Activated CD8-positive, alpha-beta memory T cell treated with anti-CD3 and anti-CD28 coated beads for 4 hours (primary cell): ENCODE results near the gene PFAS.

Source experiments
- DNase-seq, 2 donors: peaks; one replicate each; pipeline ENCODE4 v3.0.0-alpha.2; 2020; ENCODE audit warnings: low read depth in 2 of 2

Gene PFAS

DNA sequence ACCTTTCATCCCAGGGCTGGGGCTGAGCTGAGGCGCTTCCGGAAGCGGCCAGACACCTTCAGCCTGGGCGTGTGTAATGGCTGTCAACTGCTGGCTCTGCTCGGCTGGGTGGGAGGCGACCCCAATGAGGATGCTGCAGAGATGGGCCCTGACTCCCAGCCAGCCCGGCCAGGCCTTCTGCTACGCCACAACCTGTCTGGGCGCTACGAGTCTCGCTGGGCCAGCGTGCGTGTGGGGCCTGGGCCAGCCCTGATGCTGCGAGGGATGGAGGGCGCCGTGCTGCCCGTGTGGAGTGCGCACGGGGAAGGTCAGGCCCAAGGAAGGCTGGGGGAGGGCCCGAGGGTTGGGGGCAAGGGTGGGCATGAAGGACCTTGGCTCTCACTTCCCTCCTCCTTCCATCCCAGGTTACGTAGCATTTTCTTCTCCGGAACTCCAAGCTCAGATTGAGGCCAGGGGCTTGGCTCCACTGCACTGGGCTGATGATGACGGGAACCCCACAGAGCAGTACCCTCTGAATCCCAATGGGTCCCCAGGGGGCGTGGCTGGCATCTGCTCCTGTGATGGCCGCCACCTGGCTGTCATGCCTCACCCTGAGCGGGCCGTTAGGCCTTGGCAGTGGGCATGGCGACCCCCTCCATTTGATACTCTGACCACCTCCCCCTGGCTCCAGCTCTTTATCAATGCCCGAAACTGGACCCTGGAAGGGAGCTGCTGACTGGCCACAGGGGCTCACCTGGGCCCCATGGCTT, 19.6 kb downstream of the PFAS start:
- DNase-seq = no peak

DNA sequence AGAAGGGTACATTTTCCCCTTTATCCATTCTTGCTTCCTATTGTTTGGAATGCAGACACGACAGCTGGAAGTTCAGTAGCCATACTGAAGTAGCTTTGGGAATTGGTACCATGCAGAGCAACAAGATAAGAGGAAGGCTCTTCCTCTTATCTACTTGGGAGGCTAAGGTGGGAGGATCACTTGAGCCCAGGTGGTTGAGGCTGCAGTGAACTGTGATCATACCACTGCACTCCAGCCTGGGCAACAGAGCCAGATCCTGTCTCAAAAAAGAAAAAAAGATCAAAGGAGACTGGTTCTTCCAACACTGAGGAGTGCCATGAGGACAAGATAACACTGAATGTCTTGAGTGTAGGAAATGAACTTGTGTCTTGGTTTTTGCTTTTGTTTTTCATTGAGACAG, 23.3 kb downstream of the PFAS start:
- DNase-seq = no peak

DNA sequence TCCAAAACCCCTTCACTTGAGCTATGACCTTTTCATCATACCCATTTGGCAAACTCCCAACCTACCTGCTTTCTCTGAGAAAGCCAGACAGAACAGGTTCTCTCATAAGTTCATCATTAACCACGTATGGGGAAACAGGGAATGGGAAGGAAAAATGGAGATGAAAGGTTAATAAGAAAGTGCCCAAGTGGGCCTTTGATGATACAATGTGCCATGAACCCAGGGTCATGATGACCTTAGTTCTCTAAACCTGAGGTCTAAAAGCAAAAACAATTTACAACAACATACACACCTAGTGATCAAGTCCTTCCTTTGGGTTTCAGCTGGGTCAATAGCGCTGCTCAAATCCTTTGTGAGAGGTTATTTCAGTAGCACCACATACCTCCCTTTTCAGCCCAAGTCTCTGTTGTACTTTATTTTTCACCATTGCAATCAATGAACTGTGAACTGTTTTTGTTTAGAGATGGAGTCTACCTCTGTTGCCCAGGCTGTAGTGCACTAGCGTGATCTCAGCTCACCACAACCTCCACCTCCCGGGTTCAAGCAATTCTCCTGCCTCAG, 24.9 kb downstream of the PFAS start:
- DNase-seq = no peak

DNA sequence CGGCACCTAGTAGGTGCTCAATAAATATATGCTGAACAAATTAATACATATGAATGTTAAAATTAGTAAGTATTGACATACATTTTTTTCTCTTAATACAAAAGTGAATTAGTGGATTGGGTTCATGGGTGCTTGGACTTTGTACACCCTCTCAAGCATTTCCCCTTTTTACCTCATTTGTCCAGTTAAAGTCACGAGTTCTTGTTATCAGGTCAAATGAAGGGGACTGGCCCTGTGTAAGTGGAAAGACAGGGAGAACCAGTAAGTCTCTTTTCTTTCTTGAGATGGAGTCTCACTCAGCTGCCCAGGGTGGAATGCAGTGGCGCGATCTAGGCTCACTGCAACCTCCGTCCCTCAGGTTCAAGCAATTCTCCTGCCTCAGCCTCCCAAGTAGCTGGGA, 25.7 kb downstream of the PFAS start:
- no peak for DNase-seq

DNA sequence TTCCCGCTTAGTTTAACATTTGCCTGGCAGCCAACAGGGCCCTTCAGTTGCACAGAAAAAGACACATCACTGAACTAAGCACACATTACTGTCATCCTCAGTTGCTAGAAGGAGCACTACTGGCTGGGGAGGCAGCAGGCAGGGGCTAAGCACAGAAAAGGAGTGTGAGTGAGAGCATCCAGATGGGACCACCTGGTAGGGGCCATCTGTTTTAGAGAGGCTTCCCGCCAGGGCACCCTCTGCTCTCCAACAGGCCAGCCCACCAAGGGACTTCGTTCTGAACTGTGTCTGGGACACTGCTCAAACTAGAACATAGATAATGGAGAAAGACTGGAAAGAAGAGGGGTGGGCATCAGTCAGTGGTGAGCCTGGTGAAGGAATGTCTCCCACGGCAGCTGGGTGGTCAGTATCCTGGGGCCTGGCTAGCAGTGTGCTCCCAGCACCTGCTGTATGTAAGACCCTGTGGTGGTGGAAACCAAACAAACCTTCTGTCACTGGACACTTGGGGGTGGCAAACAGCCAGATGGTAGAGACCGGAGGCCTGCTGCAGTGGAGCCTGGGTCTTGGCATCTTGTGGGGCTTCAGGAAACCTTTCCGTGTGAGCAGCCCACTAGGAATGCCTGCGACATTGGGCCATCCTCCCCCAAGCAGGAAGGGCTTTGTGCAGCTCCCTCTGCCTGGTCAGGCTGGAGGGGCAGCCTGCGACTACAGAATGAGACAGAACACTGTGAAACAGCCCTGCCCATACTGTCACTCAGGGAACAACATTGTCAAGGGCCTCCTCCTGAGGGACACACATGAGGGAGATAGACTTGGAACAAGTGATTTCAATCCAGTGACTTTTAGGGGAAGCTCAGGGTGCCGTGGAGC, 26.6 kb downstream of the PFAS start:
- no peak for DNase-seq

DNA sequence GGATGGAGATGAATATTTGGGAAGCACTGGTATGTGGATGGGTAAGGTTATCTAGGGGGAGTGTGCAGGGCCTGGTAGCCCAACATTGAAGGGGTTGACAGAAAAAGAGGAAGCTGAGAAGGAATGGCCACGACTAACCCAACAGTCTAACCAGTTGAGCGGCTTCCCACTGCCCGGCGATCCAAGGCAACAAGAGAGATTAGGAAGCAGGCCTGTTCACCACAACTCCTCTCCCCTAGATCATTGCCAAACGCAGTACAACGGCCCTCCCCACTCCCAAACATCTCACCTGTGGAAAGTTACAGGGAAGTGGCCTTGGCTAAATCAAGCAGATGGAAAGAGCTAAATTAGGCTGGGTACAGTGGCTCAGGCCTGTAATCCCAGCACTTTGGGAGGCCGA, 28.2 kb downstream of the PFAS start:
- DNase-seq = no peak

DNA sequence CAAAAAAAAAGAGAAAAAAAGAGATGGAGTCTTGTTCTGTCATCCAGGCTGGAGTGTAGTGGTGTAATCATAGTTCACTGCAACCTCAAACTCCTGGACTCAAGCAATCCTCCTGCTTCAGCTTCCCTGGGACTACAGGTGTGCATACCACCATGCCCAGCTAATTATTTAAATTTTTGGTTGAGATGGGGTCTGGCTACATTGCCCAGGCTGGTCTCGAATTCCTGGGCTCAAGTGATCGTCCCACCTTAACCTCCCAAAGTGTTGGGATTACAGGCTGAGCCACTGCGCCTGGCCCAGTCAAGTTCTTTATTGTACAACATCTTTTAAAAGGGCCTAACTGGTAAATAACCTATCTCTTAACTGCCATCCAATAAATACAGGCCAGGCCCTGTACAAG, 33.3 kb downstream of the PFAS start:
- no peak for DNase-seq

DNA sequence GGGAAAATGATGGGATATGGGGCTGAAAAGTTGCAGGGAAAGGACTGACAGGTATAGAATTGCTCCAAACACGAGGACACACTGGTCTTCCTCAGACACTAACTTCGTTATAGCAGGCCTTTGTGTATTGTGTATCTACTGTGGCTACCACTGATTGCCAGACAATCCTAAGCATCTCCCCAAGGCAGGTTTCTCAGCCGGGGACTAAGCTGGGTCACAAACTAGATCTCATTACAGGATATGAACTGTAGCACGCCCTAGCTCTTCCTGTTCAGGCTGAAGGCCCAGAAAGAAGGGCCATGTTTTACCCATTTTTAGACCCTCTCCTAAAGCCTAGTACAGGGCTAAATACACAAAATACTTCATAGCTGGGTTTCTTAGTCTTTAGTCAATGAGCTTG, 34.3 kb downstream of the PFAS start:
- no peak for DNase-seq

DNA sequence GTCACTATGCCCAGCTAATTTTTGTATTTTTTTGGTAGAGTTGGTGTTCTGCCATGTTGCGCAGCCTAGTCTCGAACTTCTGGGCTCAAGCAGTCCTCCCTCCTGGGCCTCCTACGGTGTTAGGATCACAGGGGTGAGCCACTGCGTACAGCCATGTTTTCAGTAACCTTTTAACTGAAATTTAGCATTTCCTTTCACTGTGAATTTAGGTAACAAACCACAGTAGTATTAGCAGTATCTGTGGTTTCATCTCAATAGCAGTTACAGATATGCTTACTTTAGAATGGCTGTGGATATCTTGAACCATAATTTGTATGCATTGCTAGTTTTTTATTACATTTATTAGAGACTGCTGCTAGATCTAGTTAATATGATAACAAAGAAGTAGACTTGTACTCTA, 35.0 kb downstream of the PFAS start:
- no peak for DNase-seq

DNA sequence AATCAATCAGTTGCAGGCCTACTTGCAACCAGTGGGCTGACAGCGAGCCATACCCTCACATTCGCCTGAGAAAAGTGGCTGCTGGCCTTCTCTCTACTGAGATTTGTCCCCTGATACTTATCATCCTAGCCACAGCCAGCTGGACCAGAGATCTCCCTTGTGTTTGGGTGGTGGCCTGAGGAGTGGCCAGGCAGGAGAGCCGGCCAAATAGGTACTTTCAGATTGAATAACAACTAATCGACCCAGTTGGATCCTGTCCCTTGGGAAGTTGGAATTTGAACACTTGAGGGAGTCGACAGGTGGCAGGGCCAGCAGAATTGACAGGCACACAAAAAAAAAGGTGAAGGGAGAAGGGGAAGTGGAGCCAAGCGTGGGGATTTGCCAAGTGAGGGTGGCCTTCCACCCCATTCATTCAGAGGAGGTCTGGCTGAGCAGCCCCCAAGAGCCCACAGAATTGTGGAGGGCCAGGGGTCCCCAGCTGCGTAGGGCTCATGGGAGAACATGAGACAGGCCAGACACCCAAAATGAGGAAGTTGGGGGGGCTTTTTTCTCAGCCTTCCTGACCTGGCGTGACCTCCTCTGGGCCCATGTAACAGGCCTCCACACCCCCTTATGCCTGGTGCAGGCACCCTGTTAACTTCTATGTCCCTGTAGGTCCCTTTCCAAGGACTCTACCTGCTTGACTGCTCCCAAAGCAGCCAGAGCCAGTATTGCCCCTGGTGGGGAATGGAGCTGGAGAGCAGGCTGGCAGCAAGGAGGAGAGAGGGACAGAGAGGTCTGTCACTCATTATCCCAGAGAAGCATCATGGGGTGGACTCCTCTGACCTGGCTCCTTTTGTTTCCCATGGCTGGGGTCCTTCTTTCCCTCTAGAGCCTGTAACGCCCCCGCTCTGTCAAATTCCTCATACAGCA, 36.4 kb downstream of the PFAS start:
- no peak for DNase-seq

DNA sequence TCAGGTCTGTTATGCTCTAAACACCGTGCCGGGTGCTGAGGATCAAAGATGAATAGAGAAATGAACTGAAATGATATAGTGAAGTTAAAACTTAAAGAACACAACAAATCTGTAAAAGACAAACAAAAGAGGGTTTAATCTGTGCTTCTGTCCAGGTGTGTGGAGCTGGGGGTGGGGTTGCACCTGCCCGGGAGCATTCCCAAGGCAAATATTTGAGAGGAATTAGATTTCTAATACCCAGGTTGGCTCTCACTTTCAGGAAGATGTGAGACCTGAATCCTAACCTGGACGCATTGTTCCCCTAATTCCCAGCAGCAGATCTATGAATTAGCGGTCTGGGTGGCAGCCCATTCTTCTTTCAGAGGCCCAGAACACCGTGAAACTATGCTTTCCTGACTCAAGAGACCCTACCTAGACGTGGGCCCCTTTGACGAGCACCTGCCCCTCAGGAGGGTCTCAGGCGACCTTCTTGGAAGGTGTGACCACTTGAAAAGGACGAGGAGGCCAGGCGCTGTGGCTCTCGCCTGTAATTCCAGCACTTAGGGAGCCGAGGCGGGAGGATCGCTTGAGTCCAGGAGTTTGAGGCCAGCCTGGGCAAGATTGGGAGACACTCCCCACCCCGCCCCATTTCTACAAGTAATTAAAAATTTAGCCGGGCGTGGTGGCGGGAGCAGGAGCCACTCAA, 38.7 kb downstream of the PFAS start:
- no peak for DNase-seq

DNA sequence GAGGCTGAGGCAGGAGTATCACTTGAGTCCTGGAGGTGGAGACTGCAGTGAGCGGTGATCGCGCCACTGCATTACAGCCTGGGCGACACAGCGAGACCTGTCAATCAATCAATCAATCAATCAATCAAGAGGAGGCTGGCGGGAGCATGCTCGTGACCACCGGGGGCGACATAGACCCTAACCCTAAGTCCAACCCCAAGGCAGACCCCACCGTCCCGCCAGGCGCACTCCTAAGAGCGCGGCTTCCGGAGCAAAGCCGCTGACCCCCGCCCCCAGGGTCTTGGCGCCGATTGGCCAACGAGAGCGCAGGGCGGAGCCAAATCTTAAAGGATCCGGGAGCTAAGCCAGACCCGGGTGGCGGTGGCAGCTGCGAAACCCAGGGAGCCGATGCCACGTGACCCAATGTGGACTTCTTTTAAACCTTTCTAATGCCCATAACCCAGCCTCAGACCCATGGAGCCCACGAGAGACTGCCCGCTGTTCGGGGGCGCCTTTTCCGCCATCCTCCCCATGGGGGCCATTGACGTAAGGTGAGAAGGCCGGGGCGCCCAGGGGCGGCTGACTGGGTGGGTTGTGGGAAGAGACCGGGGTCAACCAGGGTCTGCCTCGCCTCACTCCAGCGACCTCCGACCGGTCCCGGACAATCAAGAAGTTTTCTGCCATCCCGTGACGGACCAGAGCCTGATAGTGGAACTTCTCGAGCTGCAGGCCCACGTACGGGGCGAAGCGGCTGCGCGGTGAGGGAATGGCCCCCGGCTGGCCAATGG, 39.4 kb downstream of the PFAS start, which contains the start of gene RANGRF:
Gene RANGRF (plus strand): TSS at position 335 of the 767 bp plus-strand sequence. CDS start 119 bp downstream, at position 454.
- peak; percentile 57 to 61 for DNase-seq

DNA sequence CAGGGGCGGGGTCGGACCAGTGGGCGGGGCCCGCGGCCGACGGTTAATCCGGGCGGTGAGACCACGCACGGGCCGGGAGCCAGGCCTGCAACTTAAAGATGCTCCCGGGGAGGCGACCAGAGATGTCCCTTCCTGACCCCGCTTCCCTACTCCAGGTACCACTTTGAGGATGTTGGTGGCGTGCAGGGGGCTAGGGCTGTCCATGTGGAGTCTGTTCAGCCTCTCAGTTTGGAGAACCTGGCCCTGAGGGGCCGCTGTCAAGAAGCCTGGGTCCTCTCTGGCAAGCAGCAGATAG, 40.0 kb downstream of the PFAS start:
- DNase-seq = peak; percentile 7 to 22

DNA sequence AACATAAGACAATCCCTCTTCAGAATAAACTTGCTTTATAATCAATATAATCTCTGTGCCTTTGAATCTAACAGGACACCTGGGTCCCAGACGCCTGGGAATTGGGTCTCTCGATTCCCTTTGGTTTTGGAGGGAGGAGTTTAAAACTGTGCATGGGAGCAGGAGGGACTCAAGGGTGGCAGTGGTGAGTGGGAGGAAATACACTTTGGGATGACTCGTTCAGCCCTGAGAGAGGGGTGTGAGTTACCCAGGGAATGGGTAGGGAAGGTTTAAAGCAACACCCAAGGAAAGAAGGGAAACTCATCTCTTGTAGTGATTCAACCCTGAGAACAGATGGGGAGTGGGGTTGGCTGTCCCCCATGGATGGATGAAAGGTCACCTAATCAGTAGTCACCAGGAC, 41.0 kb downstream of the PFAS start:
- no peak for DNase-seq

DNA sequence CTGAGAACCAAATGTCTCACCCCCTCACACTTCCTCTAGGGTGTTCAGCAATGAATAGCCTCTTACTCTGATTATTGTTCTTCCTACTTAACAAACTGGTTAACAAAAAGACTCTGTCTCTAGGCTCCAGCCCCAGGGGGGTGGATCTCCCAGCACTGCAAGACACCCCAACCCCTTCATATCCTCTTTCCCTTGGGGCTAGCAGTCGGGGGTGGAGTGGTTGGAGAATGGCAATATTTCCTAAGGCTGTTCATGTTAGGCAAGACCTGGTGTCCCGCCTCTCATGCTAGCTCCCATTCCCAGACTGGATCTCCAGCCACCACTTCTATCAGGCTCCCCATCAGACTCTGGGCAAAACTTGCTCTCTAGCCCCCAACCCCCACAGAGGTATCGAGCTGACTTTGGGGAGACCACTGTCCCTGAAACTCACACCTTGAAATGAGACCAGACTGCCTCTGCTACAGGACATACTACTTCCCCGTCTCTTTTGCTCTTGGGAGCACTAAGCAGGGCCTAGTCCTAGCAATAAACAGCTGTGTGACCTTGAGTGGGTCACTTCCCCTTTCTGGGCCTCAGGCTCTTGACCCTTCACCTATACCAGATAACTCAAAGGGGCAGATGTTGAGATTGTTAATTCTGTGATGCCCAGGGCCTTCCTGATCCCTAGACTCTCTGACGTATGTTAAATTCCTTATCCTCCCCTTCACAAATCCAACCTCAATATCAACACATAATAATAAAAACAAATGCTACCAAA, 43.7 kb downstream of the PFAS start:
- DNase-seq = no peak

DNA sequence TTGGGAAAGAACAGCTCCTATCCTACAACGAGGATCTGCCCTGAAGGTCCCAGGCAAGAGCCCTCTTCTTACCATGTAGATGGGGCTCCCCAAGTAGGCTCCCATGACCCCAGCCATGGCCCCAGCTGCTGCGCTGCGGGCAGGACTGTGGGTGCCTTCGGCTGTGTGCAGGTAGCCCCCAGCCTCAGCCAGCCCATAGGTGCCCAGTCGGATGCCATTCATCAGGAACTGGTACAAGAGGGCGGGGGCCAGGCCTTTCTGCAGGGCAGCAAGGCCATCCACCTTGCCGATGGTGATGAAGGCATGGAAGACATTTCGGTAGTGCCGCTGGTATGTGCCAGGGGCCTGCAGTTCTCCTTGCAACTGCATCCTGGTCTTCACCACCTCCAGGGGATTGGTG, 45.3 kb downstream of the PFAS start:
- DNase-seq = no peak

DNA sequence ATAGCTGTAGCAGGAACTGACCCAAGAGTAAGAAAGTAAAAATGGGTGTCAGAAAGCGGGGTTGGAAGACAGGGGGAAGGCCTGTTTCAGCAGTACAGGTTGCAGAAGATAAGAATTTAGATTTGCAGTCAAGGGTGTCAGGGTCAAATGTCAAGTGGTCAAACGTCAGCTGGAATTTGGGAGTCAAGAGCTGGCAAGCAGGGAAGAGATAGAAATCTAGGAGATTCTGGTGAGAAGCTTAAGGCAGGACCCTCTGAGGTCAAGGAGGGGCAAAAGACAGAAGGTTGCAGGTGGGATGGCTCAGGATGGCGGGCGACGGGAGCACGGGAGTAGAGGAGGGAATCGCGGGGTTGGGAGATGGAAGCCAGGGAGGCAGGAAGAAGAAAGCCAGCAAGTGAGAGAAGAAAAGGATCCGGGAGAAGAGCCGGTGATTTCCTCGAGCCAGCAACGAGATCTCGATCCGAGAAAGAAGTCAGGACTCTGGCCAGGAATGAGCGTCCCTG, 45.8 kb downstream of the PFAS start:
- DNase-seq = no peak

DNA sequence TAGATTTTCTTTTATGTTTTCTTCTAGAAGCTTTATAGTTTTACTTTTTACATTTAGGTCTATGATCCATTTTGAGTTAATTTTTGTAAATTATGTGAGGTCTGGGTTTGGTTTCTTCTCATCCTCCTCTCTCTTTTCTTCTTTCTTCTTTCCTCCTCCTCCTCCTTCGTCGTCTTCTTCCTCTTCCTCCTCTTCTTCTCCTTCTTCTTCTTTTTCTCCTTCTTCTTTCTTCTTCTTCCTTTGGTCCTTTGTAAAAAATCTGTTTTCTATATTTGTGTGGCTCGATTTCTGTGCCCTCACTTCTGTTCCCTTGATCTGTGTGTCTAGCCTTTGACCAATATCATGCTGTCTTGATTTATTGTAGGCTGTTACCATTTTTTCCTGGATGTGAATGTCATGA, 51.1 kb downstream of the PFAS start:
- DNase-seq = no peak

DNA sequence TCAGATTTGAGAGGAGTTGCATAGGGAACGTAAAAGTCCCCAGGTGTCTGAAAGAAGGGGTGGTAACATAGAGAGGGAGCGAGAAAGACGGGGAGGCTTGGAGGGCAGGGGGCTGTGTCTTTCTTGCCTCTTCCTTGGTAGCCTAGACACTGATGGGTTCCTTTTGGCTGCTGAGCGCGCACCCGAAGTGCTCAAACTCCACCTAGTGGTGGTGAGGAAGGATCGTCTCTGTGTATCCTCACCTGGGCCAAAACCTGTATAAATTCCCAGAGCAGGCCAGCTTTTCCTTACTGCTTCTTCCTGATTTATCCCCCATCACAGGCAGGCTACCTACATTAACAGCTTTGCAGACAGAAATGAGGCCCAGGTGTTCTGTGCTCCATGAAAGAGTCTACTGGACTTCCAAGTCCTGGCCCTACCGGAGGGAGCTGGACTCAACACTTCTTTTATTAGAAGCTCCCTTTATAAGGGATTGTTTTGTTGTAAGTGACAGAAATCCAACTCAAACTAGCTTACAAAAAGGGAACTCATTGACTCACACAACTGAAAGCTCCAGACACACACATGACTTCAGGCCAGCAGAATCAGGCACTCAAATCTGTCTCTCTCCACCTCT, 51.6 kb downstream of the PFAS start:
- peak; percentile 12 to 40 for DNase-seq
